ENCODE results near the gene POLR3C.
"Not testable (repeated sequence)": the region's sequence is repeated elsewhere in the genome, so short reads cannot be mapped to it uniquely, and the experiment has no call there.

Gene POLR3C

GRCh38 chr1:145822779-145823331 lies 1.1 kb upstream of the POLR3C start:
- not testable (repeated sequence) for DNase-seq (ENCODE audit: low read depth)

GRCh38 chr1:145824499-145824842 lies 471 bp downstream of the POLR3C start:
- DNase-seq (ENCODE audit: low read depth), result no peak

GRCh38 chr1:145826030-145826429 lies 2.0 kb downstream of the POLR3C start:
- DNase-seq (ENCODE audit: low read depth), result no peak

- DNase-seq (ENCODE audit: low read depth), result no peak
Measured at GRCh38 chr1:145827966-145828365, 4.0 kb downstream of the POLR3C start.

- DNase-seq (ENCODE audit: low read depth), result no peak
Measured at GRCh38 chr1:145828367-145829026, 4.5 kb downstream of the POLR3C start.

- DNase-seq (ENCODE audit: low read depth), result not testable (repeated sequence)
Measured at GRCh38 chr1:145830810-145831209, 6.8 kb downstream of the POLR3C start.

GRCh38 chr1:145837656-145838055 lies 13.7 kb downstream of the POLR3C start:
- DNase-seq (ENCODE audit: low read depth), result no peak

- DNase-seq (ENCODE audit: low read depth), result no peak
Measured at GRCh38 chr1:145843031-145843430, 19.0 kb downstream of the POLR3C start.

- peak; percentile 37 for DNase-seq (ENCODE audit: low read depth)
Measured at GRCh38 chr1:145845144-145845513, 21.1 kb downstream of the POLR3C start.

- DNase-seq (ENCODE audit: low read depth), result peak; percentile 36
Measured at GRCh38 chr1:145845514-145846161, 21.6 kb downstream of the POLR3C start, which contains the start of gene NUDT17. Gene NUDT17, plus strand, starts transcription at chr1:145845630. Its CDS starts 11 bp downstream, at chr1:145845641.

- DNase-seq (ENCODE audit: low read depth), result no peak
Measured at GRCh38 chr1:145846201-145846612, 22.2 kb downstream of the POLR3C start.

- no peak for DNase-seq (ENCODE audit: low read depth)
Measured at GRCh38 chr1:145847827-145848226, 23.8 kb downstream of the POLR3C start.

- no peak for DNase-seq (ENCODE audit: low read depth)
Measured at GRCh38 chr1:145849356-145850160, 25.6 kb downstream of the POLR3C start.

- no peak for DNase-seq (ENCODE audit: low read depth)
Measured at GRCh38 chr1:145855426-145855948, 31.5 kb downstream of the POLR3C start.

GRCh38 chr1:145857170-145857569 lies 33.2 kb downstream of the POLR3C start:
- no peak for DNase-seq (ENCODE audit: low read depth)

- no peak for DNase-seq (ENCODE audit: low read depth)
Measured at GRCh38 chr1:145858238-145858900, 34.4 kb downstream of the POLR3C start.

GRCh38 chr1:145858901-145859490 lies 35.0 kb downstream of the POLR3C start, which contains the start of gene PIAS3:
Gene PIAS3, minus strand, starts transcription at chr1:145859081. Its CDS starts 91 bp downstream, at chr1:145858990.
- DNase-seq (ENCODE audit: low read depth), result peak; percentile 57

- peak; percentile 59 for DNase-seq (ENCODE audit: low read depth)
Measured at GRCh38 chr1:145859491-145860023, 35.6 kb downstream of the POLR3C start.

- DNase-seq (ENCODE audit: low read depth), result no peak
Measured at GRCh38 chr1:145863282-145864018, 39.5 kb downstream of the POLR3C start.

- DNase-seq (ENCODE audit: low read depth), result no peak
Measured at GRCh38 chr1:145868232-145868631, 44.2 kb downstream of the POLR3C start.

Data from HS-5 (cell line).